GM18870 (cell line): Measurements from ENCODE around the gene METTL21A.

ENCODE experiments used
- ATAC-seq: cut with Tn5 transposase; IDR thresholded peaks from one replicate; pipeline ENCODE4 v1.9.1; 2021; ENCODE audit warnings: moderate library complexity; ENCODE audit not compliant: unreplicated experiment

The METTL21A gene

GRCh38 chr2:207565736-207566500 lies 59.3 kb downstream of the METTL21A start:
- no peak for ATAC-seq
